ENCODE data around the gene DNAJC17. TPM values are rescaled to one million over a fixed set of nuclear protein-coding genes. Genes with fewer than 3 reads are reported as not detected.

DNAJC17 gene
- total RNA-seq, 4 donors from 2014 or later: 6.0 to 56.9 (median 22.3) TPM

GRCh38 chr15:40776537-40777141 is 30.6 kb downstream of the DNAJC17 start:
- WGBS, 2 donors (ENCODE audit: low coverage in 1 of 2): 77% methylated on average over 11 of the region's 11 CpGs; no CpG with 5 or more reads in 1 of the 2 donors
- no peak for DNase-seq
- H3K27me3 ChIP-seq: no peaks in the 10 kb centered on the region
- in situ Hi-C loops (cut with MboI; ENCODE audit: low pct_ligation_motif_present in 1 of 4, low pct_unique_long_range_greater_than_20kb in 1 of 4, low sequenced_read_pairs in 3 of 4): loop anchor here in 2 of 4 donors (10.0 kb wide), 2 partner anchors 82 to 102 kb away; partner anchors contain the start of gene RAD51 (in 1 of the 2)
- H3K4me3 ChIP-seq: no peak overlapping the region
- intact Hi-C loops (cut with DNase I; ENCODE audit: low total_unique reads): no loop called here
- TF ChIP-seq POLR2AphosphoS5 (IDR thresholded peaks at IDR 0.05) (no peak), EP300 (IDR thresholded peaks at IDR 0.05; ENCODE audit: low read depth) (no peak)
- H3K9me3 ChIP-seq: no peaks in the 10 kb centered on the region
- no peak overlapping the region for H3K27ac ChIP-seq
- H3K36me3 ChIP-seq: peaks cover 0 to 46% (median 13%) of the 10 kb centered on the region in 4 donors
- no peaks in the 10 kb centered on the region for H3K4me1 ChIP-seq

GRCh38 chr15:40775740-40776536 is 31.3 kb downstream of the DNAJC17 start:
- Histone ChIP-seq H3K9me3 (no peaks in the 10 kb centered on the region), H3K36me3 (peaks cover 0 to 46% (median 13%) of the 10 kb centered on the region in 4 donors), H3K27me3 (no peaks in the 10 kb centered on the region), H3K4me3 (no peak overlapping the region), H3K4me1 (peaks cover 0 to 2% (median under 1%) of the 10 kb centered on the region in 4 donors), H3K27ac (no peak overlapping the region)
- 94 to 100% methylated on average over 1 to 10 of the region's 14 CpGs for WGBS, 2 donors (ENCODE audit: low coverage in 1 of 2)
- in situ Hi-C loops (cut with MboI; ENCODE audit: low pct_ligation_motif_present in 1 of 4, low pct_unique_long_range_greater_than_20kb in 1 of 4, low sequenced_read_pairs in 3 of 4): loop anchor here in 2 of 4 donors (10.0 kb wide), 2 partner anchors 81 to 101 kb away; partner anchors contain the start of gene RAD51 (in 1 of the 2)
- DNase-seq: no peak
- intact Hi-C loops (cut with DNase I; ENCODE audit: low total_unique reads): no loop called here
- TF ChIP-seq EP300 (IDR thresholded peaks at IDR 0.05; ENCODE audit: low read depth) (no peak), CTCF (IDR thresholded peaks at IDR 0.05) (no peak), POLR2AphosphoS5 (IDR thresholded peaks at IDR 0.05) (no peak), POLR2A (IDR thresholded peaks at IDR 0.05) (no peak)

DNA sequence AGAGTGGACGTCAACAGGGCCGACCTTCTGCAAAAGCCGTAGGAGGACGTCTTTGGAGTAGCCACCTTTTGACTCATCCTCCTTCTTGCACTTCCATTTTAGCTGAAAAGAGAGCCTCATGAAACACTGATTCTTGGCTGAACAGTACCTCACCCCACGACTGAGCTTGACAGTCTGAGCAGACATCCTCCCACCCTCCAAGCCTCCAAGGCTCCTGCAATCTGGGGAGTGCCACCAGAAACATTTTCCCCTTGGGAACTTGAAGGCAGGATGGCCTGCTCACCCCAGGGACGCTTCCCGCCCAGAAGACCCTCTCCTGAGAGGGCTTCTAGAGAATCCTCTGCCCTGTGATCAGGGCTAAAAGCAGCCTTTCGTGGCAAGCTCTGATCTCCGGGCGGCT is 32.3 kb downstream of the DNAJC17 start:
- DNase-seq: no peak
- peaks cover 5 to 12% (median 9%) of the 10 kb centered on the region in 4 donors for H3K4me1 ChIP-seq
- no peak overlapping the region for H3K27ac ChIP-seq
- in situ Hi-C loops (cut with MboI; ENCODE audit: low pct_ligation_motif_present in 1 of 4, low pct_unique_long_range_greater_than_20kb in 1 of 4, low sequenced_read_pairs in 3 of 4): loop anchor here in 2 of 4 donors (10.0 kb wide), 2 partner anchors 80 to 100 kb away; partner anchors contain the start of gene RAD51 (in 1 of the 2)
- peaks cover 0 to 46% (median 13%) of the 10 kb centered on the region in 4 donors for H3K36me3 ChIP-seq
- TF ChIP-seq CTCF (IDR thresholded peaks at IDR 0.05) (no peak), EP300 (IDR thresholded peaks at IDR 0.05; ENCODE audit: low read depth) (no peak), POLR2AphosphoS5 (IDR thresholded peaks at IDR 0.05) (no peak), POLR2A (IDR thresholded peaks at IDR 0.05) (no peak)
- H3K9me3 ChIP-seq: no peaks in the 10 kb centered on the region
- intact Hi-C loops (cut with DNase I; ENCODE audit: low total_unique reads): no loop called here
- H3K4me3 ChIP-seq: no peak overlapping the region
- 92 to 96% methylated on average over 2 to 10 of the region's 10 CpGs for WGBS, 2 donors (ENCODE audit: low coverage in 1 of 2)
- no peaks in the 10 kb centered on the region for H3K27me3 ChIP-seq

- no peak for DNase-seq
- Histone ChIP-seq H3K4me3 (no peak overlapping the region), H3K27ac (no peak overlapping the region), H3K4me1 (peaks cover 10 to 23% (median 20%) of the 10 kb centered on the region in 4 donors), H3K9me3 (no peaks in the 10 kb centered on the region), H3K36me3 (peaks cover 0 to 42% (median 11%) of the 10 kb centered on the region in 4 donors), H3K27me3 (no peaks in the 10 kb centered on the region)
- in situ Hi-C loops (cut with MboI; ENCODE audit: low pct_ligation_motif_present in 1 of 4, low pct_unique_long_range_greater_than_20kb in 1 of 4, low sequenced_read_pairs in 3 of 4): loop anchor here in 3 of 4 donors (10.0 to 25.0 kb wide), 3 partner anchors 79 to 187 kb away; partner anchors contain the start of genes KNL1 (in 1 of the 3) and RAD51 (in 1 of the 3)
- no peak for TF ChIP-seq EP300 (IDR thresholded peaks at IDR 0.05; ENCODE audit: low read depth)
- intact Hi-C loops (cut with DNase I; ENCODE audit: low total_unique reads): no loop called here
- WGBS, 2 donors (ENCODE audit: low coverage in 1 of 2): 87% methylated on average over 6 of the region's 6 CpGs; no CpG with 5 or more reads in 1 of the 2 donors
Observed at GRCh38 chr15:40773902-40774301, 33.4 kb downstream of the DNAJC17 start.
